GM21367 (cell line): ENCODE results near the gene ZSCAN25.
"Not testable (repeated sequence)": the region's sequence is repeated elsewhere in the genome, so short reads cannot be mapped to it uniquely, and the experiment has no call there.

ENCODE experiments used
- ATAC-seq: cut with Tn5 transposase; IDR thresholded peaks from one replicate; pipeline ENCODE4 v1.9.1; 2021; ENCODE audit not compliant: unreplicated experiment

Gene ZSCAN25

DNA sequence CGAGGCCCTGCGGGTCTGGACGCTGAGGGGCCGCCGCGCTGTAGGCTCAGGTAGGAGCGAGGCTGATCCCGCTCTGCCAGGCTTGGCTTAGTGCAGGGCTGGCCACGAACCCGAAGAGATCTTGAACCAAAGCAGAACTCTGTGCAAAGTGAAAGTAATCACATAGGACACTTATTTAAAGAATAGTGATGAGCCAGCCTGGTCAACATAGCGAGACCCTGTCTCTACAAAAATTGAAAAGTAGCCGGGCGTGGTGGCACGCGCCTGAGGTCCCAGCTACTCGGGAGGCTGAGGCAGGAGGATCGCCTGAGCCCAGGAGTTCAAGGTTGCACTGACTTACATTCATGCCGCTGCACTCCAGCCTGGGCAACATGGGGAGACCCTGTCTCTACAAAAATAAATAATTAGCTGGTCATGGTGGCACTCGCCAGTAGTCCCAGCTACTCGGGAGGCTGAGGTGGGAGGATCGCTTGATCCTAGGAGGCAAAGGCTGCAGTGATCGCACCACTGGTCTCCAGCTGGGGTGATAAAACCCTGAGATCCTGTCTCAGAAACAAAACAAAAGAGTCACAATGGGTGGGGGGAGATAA lies 541 bp downstream of the ZSCAN25 start:
- ATAC-seq, result no peak

DNA sequence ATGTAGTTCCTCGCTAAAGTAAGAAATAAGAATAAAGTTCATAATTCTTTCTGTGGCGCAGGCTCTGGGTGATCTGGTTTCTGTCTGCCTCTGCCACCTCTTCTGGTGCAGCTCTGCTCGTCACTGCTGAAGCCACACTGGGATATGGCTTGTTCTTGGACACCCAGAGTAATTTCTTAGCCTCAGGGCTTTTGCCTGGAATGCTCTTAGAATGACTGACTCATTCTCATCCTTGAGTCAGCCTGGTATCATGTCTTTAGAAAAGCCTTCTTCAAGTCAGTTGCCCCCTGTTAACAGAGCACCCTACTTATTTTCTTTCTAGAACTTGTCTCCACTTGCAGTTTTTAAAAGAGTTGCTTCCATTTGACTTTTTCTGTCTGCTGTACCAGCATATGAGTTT lies 2.0 kb downstream of the ZSCAN25 start:
- ATAC-seq, result no peak

DNA sequence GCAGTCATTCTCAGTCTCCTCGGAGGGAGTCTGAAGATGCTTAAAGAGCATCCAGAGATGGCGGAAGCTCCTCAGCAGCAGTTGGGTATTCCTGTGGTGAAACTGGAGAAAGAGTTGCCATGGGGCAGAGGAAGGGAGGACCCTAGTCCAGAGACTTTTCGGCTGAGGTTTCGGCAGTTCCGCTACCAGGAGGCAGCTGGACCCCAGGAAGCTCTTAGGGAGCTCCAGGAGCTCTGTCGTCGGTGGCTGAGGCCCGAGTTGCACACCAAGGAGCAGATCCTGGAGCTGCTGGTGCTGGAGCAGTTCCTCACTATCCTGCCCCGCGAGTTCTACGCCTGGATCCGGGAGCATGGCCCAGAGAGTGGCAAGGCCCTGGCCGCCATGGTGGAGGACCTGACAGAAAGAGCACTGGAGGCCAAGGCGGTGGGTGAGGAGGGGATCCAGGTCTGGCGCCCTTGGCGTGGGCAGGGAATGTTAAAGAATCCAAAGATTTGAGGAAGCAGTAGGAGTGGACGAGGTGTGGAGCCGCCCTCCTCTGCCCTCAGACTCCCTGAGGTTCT lies 2.9 kb downstream of the ZSCAN25 start:
- ATAC-seq, result no peak

DNA sequence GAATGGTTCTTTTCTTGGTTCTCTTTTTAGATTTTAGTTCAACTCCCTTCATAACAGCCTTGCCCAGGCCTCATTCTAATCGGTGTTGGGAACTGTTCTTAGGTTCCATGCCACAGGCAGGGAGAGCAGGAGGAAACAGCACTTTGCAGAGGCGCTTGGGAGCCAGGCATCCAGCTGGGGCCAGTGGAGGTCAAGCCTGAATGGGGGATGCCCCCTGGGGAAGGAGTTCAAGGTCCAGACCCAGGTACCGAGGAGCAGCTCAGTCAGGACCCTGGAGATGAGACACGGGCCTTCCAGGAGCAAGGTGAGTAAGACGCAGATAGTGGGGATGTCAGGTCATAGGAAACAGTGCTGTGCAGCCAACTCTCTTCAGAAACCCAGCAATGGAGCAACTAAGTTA lies 4.5 kb downstream of the ZSCAN25 start:
- ATAC-seq, result no peak

DNA sequence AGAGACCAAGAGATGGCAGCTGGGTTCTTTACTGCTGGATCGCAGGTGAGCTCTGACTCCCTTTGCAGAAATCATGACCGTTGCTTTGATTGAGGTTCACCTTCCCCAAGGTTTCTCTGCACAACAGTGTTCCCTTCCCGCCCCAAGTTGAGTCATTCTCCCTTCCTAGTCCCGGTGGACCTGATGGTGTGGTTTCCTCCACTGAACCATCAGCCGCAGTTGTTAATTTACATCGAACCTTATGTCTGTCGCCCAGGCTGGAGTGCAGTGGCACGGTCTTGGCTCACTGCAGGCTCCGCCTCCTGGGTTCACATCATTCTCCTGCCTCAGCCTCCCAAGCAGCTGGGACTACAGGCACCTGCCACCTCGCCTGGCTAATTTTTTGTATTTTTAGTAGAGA lies 5.8 kb downstream of the ZSCAN25 start:
- no peak for ATAC-seq

DNA sequence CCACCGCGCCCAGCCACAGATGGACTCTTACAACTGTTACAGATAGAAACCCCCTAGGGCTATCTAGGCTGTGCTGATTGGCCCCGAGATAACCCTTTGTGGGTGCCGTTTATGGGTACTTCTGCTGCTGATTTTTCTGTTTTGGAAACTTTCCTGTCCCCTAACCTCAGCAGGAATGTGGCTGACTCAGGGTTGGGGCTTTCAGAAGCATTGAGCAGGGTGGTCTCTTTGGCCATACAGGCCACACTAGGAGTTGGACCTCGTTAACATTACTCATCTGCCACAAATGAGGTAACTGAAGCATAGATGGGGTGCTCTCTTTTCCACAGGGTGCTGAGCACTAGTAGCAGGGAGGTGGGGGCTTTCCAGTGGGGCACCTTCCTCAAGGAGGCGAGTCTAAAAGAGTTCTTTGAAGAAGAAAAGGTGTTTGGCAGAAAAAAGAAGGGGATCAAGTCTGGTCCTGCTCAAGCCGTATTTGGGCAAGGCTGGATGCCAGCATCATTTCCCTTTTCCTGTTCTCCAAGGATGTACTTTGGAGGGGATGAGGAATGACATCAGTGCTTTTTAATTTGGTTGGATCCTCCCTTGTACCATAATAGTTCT lies 6.4 kb downstream of the ZSCAN25 start:
- ATAC-seq, result no peak

DNA sequence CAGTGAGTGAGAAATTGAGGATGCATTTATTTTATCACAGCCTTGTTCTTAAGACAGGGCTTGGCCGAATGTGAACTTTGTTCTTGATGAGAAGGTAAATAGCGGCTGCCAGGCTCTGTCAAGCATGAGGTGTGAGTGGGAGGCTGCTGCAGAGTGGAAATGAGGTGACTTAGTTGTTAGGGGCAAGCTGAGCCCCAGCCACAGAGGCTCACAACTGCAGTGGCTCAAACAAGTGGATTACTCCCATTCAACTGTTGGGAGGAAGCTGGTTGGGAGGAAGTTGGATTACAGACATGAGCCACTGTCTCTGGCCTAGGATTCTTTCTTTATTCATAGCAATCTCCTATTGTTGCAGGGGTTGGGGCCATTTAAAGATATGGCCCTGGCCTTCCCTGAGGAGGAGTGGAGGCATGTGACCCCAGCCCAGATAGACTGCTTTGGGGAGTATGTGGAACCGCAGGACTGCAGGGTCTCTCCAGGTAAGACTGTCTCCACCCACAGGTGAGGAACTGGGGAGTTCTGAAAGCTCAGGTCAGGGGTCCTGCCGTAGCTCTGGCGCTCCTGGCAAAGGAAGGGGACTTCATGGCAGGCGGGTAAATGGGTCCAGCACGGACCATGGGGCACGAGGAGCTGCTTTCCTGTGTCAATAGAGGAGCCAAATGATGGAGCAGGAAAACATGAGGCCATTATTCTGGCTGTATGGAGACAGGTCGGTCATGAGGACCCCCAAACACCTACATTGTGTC lies 7.1 kb downstream of the ZSCAN25 start:
- no peak for ATAC-seq

DNA sequence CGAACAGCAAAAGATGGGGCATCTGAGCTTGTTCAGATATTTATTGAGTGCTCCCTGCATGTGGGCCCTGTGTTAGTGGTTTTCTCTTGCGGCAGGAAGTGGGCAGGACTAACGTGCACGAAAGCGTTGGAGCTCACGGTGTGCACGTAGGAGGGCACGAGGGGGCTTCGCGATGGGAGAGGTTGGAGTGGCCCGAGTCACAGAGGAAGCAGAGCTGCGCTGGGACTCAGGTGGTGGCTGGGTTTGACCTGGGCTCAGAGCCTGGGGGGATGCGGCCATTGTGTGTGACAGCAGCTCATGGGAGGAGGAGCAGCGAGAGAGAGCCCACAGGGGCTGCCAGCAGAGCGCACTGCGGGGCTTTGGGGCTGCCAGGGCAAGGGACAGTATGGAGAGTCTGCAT lies 7.7 kb downstream of the ZSCAN25 start:
- no peak for ATAC-seq

DNA sequence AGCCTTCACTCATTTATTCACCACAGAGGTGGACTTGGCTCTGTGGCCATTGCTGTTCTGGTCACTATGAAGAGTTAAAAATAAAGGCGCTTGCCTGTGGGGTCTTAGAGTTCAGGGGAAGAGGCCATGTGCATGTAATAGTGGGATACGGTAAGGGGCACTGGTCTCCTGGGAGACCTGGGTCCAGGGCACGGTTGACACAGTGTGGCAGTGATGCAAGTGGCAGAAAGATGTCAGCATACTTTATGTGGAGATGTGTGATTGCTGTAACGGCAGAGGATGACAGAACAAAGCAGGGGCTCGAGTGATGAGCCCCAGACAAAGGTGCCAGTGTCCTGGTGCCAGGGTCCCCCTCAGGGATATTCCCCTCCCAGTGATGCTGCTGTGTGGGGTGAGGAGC lies 8.6 kb downstream of the ZSCAN25 start:
- no peak for ATAC-seq

DNA sequence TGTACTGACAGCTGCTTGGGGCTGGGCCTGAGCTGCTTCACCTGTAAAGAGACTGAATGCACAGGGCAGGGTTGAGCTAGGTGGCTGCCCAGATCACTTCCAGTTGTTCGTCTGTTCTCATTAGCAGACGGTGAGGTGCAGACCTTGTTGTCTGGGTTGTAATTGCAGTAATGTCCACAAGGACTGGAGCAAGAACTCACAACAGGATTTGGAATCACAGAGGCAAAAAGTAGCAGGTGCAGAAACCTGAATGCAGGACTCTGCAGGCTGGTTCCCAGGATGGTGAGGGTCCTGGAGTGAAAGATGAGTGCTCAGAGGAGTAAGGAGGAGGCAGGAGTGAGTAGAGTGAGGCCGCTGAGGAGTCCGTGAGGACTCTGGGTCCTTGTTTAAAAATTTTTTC lies 9.2 kb downstream of the ZSCAN25 start:
- ATAC-seq, result no peak

DNA sequence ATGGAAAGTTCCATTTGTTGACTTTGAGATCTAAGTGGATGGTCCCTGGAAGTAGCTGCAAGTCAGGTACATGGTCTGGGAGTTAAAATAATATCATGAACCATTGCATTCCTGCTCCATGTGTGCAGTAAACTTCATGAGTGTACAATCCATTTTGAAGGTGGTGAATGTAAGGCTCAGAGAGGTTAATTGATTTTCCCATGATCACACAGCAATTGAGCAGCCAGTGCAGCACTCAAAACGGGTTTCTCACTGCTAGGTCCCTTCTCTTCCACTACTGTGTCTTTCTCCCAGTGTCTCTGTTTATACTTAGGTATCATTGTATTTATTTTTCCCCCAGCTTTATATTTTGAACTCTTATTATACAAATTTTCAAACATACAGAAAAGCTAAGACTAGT lies 9.9 kb downstream of the ZSCAN25 start:
- ATAC-seq, result no peak

DNA sequence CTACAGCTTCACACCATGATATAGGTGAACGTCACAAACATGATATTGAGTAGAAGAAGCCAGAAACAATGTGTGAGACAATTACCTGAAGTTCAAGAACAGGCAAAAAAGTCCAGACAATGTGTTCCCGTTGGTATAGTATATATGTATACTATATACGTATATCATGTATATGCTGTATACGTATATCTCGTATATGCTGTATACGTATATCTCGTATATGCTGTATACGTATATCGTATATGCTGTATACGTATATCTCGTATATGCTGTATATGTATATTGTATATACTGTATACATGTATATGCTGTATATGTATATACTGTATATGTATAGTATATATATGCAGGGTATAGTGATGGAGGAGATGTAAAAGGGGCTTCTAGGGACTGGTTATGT lies 10.8 kb downstream of the ZSCAN25 start:
- ATAC-seq, result no peak

DNA sequence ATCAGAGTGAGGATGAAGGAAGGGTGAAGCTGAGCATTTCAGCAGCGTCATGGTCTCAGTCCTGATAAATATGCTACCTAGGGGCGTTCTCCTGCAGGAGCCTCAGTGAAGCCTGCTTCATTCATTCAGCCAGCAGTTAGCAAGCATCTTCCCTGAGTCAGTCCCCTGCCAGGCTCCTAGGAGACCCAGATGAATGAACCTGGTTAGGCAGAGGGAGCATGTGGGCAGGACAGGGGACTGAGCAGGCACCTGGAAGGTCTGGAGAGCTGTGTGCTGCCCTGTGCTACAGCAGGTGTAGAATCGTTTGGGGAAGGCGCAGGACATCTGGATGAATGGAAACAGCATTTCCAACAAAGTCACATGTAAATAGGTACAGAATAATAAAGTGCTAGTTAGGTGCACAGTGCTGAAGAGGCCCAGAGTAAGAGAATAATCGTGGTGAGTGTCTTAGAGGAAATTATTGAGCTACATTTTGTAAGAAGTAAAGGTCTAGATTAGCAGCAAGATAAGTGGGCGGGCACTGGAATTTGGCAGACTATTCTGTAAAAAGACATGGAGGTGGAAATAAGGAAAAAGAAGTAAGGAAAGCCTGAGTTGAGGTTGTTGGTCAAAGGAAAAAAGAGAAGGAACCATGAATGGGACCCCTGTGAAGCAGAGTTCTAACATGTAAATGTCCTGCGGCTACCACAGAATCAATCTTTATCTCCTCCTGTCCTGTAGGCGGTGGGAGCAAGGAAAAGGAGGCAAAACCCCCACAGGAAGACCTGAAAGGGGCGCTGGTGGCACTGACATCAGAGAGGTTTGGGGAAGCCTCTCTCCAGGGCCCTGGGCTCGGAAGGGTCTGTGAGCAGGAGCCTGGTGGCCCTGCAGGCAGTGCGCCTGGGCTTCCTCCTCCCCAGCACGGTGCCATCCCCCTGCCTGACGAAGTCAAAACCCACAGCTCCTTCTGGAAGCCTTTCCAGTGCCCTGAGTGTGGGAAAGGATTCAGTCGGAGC lies 12.0 kb downstream of the ZSCAN25 start:
- no peak for ATAC-seq

DNA sequence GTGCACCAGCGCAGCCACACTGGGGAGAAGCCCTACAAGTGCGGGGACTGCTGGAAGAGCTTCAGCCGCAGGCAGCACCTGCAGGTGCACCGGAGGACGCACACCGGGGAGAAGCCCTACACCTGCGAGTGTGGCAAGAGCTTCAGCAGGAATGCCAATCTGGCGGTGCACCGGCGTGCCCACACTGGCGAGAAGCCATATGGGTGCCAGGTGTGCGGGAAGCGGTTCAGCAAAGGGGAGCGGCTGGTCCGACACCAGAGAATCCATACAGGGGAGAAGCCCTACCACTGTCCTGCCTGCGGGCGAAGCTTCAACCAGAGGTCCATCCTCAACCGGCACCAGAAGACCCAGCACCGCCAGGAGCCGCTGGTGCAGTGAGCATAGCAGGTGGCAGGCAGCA lies 12.9 kb downstream of the ZSCAN25 start:
- ATAC-seq, result no peak

DNA sequence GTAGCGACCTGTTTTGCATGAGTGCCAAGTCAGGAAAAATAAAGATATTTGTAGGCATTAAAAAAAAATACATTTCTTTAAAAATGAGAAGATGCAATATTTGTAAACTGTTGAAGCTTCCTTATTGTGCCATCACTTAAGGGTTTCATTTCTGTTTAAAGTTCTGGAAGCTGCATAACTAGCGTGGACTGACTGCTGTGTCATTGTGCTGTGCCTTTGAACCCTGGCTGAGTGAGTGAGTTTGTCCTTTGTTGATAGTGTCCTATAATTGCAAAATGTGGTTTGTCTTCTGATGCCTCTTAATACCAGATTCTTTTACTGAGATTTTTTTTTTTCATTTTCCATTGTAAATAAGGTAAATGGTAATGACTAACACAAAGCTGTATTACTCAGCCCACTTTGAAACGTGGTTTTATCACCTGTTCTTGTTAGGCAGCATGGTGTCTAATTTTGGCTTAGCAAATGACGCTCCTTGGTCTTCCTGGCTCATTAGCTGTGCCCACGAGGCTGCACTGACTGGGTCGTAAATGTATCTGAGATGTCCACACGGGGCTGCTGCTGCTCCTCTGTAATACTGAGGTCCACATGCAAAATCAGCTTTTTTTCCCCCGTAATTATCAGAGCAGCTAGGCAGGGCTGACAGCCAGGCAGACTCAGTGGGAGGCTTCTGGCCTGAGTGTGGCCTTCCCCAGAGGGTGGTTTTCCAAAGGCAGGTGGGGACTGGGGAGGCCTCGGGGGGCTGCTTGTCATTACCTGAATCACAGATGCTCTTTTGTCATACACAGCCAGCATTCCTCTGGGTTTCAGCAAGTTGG lies 14.8 kb downstream of the ZSCAN25 start:
- no peak for ATAC-seq

DNA sequence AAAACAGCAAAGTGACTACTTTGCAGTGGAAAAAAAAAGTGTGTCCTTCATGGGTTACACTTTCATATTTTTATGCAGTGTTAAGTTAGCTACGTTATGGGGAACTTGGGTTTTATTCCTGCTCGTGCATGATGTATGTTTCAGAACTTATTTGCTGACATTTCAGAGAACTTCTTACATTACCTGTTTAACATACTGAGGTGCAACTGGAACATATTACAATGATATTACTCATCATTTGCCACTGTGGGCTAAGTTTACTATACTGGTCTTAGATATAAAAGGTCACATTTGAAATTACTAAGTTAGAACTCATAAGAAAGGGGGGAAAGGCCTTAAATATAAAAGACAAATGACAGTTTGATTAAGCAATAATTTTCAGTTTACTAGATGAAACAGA lies 20.7 kb downstream of the ZSCAN25 start:
- ATAC-seq, result not testable (repeated sequence)

DNA sequence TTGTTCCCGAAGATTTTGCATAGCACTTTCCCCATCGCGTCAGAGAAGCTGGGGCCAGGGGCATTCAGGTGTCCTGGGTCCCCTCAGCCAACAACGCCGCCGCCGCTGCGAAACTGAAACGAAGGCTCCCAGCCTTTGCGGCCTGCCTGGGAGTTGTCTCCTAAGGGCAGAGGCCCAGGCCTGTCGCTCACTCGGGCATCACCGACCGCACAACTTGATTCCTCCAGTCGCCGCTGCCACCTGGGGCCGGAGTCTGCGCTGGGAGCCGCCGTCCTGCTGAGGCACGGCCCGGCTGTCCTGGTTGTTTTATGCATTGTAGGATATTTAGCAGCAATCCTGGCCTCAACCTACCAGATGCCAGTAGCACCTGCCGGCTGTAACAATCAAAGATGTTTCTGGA lies 22.0 kb downstream of the ZSCAN25 start:
- no peak for ATAC-seq

DNA sequence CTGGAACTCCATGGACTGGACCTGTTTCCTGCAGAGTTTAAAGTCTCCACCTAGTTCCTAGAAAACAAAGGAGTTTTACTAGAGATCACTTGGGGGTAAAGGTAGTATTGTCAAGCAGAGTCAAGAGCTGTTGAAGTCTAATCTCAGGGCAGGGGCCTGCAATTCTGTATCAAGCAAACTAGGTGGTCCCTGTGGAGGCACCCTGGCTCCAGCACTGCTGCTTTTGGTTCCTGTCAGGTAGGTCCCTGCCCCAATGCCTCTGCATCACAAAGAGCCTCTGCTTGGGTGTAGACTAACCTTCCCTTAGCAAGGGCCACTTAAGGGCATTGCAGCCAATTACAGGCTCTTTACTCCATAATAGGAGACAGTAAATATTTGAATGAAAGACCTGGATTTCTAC lies 22.5 kb downstream of the ZSCAN25 start:
- no peak for ATAC-seq

DNA sequence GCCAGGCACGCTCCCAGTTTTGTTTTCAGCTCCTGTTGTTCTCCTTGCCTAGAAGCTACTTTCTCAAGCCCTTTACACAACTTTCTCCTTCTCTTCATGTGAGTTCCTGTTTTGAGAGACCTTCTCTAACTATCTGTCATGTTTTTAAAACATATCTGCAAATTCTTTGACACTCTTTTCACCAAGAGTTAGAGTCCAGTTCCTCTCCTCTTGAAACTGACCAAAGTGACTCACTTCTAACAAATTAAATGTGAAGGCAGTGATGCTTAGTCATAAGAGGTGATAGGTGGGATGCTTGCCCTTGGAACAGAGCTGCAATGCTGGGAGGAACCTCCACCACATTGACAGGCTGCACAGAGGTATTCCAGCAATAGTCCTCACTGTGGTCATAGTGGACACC lies 25.3 kb downstream of the ZSCAN25 start:
- no peak for ATAC-seq

DNA sequence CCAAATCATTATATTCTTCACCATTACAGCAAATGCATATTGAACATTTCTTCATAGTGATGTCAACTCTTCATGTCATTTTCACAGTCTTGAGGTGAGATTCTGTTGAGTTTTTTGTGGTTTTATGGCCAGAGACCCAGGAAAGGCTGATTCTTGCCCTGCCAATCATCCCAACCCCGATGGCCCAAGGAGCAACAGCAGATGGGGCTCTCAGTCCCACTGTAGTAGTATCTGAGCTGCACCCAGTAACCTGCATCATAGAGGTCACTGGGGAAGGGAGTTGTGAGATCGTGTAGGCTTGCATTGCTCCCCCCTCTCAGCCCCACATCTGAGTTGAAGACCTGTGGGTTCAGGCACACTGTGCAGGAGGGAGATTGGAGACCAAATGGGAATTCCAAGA lies 26.7 kb downstream of the ZSCAN25 start:
- no peak for ATAC-seq
